Testis (tissue), 3 donors: ENCODE results near the gene GCA. TPM values are rescaled to one million over a fixed set of nuclear protein-coding genes. Genes with fewer than 3 reads are reported as not detected.

Source experiments
- DNase-seq: peaks from one replicate; pipeline ENCODE4 v3.0.0-alpha.2; 2019
- H3K27ac ChIP-seq, 2 donors: fragments of 200-600 bp; sonication (generic); one replicate each; pipeline ENCODE4 v1.5.1; 2019
- H3K27me3 ChIP-seq: fragments of 200-600 bp; sonication (generic); one replicate; pipeline ENCODE4 v1.5.1; 2019
- H3K36me3 ChIP-seq: fragments of 200-600 bp; sonication (generic); one replicate; pipeline ENCODE4 v1.5.1; 2017; ENCODE audit warnings: low read depth; ENCODE audit errors: missing control alignments
- H3K4me1 ChIP-seq: fragments of 200-600 bp; sonication (generic); one replicate; pipeline ENCODE4 v1.5.1; 2019
- H3K4me3 ChIP-seq, 2 donors: fragments of 200-600 bp; sonication (generic); one replicate each; pipeline ENCODE4 v1.5.1; 2017 to 2019
- H3K9me3 ChIP-seq: fragments of 200-600 bp; sonication (generic); one replicate; pipeline ENCODE4 v1.5.1; 2017
- CTCF ChIP-seq, 3 experiments: fragments of 450-650 bp in 2 of 3; fragments of 200-600 bp in 1 of 3; sonication (generic) in 1 of 3; IDR thresholded peaks; one replicate each; pipeline ENCODE4 v1.5.1; 2016 to 2019; ENCODE audit warnings: antibody characterized with exemption in 3 of 3, mild to moderate bottlenecking in 2 of 3, moderate library complexity in 1 of 3
- POLR2A ChIP-seq: fragments of 450-650 bp; IDR thresholded peaks from one replicate; pipeline ENCODE4 v1.6.1; 2017; ENCODE audit warnings: antibody characterized with exemption, mild to moderate bottlenecking, moderate library complexity
- WGBS, 2 donors: methylation state at CpG; one replicate each; pipeline ENCODE4 v1.1.5; 2018; 5-methylcytosine and 5-hydroxymethylcytosine counted together
- intact Hi-C: fragments of 100-400 bp; cut with DNase I; formaldehyde crosslinking; loops from one replicate; pipeline ENCODE4 v1.15.1; 2023; ENCODE audit warnings: low total_unique reads
- polyA plus RNA-seq: library from polyadenylated mRNA; stranded (reverse); fragments of 350-450 nt; fragmentation: Illumina TruSeq; extraction: RNeasy Lipid Tissue Mini Kit (QIAGEN cat#74804); gene quantifications from one replicate; pipeline ENCODE4 v1.2.3, GENCODE V29; 2014; ENCODE audit warnings: low read depth, low replicate concordance; ENCODE audit not compliant: insufficient read depth
- total RNA-seq, 2 donors: library from RNA; depleted of rRNA; stranded (reverse); fragments of >200 nt; gene quantifications; one replicate each; pipeline ENCODE4 v1.2.3, GENCODE V29; 2016

GCA gene
- total and polyA plus RNA-seq, 3 donors from 2014 or later: 26.1 to 60.9 (median 33.1) TPM

- Histone ChIP-seq H3K27ac (no peak overlapping the region), H3K36me3 (no peaks in the 10 kb centered on the region), H3K4me1 (no peaks in the 10 kb centered on the region), H3K9me3 (no peaks in the 10 kb centered on the region), H3K4me3 (no peak overlapping the region), H3K27me3 (no peaks in the 10 kb centered on the region)
- no peak for DNase-seq
- intact Hi-C loops: no loop called here
- 77 to 79% methylated on average over 3 of the region's 3 CpGs for WGBS, 2 donors
- TF ChIP-seq CTCF (IDR thresholded peaks at IDR 0.05) (no peak), POLR2A (no peak)
Observed at GRCh38 chr2:162370931-162371330, 27.0 kb downstream of the GCA start.

- no peaks in the 10 kb centered on the region for H3K27me3 ChIP-seq
- intact Hi-C loops: no loop called here
- no peak overlapping the region for H3K4me3 ChIP-seq
- no peaks in the 10 kb centered on the region for H3K9me3 ChIP-seq
- H3K27ac ChIP-seq: no peak overlapping the region
- no peaks in the 10 kb centered on the region for H3K4me1 ChIP-seq
- TF ChIP-seq POLR2A: no peak
- TF ChIP-seq CTCF (IDR thresholded peaks at IDR 0.05): no peak
- H3K36me3 ChIP-seq: no peaks in the 10 kb centered on the region
- no peak for DNase-seq
Observed at GRCh38 chr2:162372818-162373217, 28.9 kb downstream of the GCA start.

GRCh38 chr2:162379719-162380580 is 36.0 kb downstream of the GCA start:
- H3K4me1 ChIP-seq: no peaks in the 10 kb centered on the region
- no peak overlapping the region for H3K27ac ChIP-seq
- intact Hi-C loops: no loop called here
- no peak for TF ChIP-seq CTCF (IDR thresholded peaks at IDR 0.05)
- no peak for TF ChIP-seq POLR2A
- 68 to 72% methylated on average over 12 of the region's 12 CpGs for WGBS, 2 donors
- no peak overlapping the region for H3K4me3 ChIP-seq
- DNase-seq: no peak
- no peaks in the 10 kb centered on the region for H3K9me3 ChIP-seq
- no peaks in the 10 kb centered on the region for H3K27me3 ChIP-seq
- no peaks in the 10 kb centered on the region for H3K36me3 ChIP-seq

- Histone ChIP-seq H3K9me3 (no peaks in the 10 kb centered on the region), H3K27me3 (no peaks in the 10 kb centered on the region), H3K27ac (no peak overlapping the region), H3K36me3 (no peaks in the 10 kb centered on the region), H3K4me1 (no peaks in the 10 kb centered on the region), H3K4me3 (no peak overlapping the region)
- TF ChIP-seq CTCF (IDR thresholded peaks at IDR 0.05): no peak
- no peak for TF ChIP-seq POLR2A
- 34 to 58% methylated on average over 4 of the region's 4 CpGs for WGBS, 2 donors
- no peak for DNase-seq
- intact Hi-C loops: no loop called here
Observed at GRCh38 chr2:162381851-162382250, 37.9 kb downstream of the GCA start.

GRCh38 chr2:162382278-162382677 is 38.3 kb downstream of the GCA start:
- WGBS, 2 donors: 19 to 40% methylated on average over 1 of the region's 1 CpG
- Histone ChIP-seq H3K9me3 (no peaks in the 10 kb centered on the region), H3K4me1 (no peaks in the 10 kb centered on the region), H3K27ac (no peak overlapping the region), H3K36me3 (no peaks in the 10 kb centered on the region), H3K4me3 (no peak overlapping the region), H3K27me3 (no peaks in the 10 kb centered on the region)
- no peak for TF ChIP-seq CTCF (IDR thresholded peaks at IDR 0.05)
- no peak for TF ChIP-seq POLR2A
- DNase-seq: no peak
- intact Hi-C loops: no loop called here
